Measurements from ENCODE around the gene VTN. TPM values are rescaled to one million over a fixed set of nuclear protein-coding genes. Genes with fewer than 3 reads are reported as not detected.

The VTN gene
- total RNA-seq, 1 donor from 2014 or later: 128 TPM

- Mint-ChIP-seq H3K4me1 (ENCODE audit: low read depth) (peaks cover 24% of the 10 kb centered on the region), H3K36me3 (ENCODE audit: insufficient read depth) (no peaks in the 10 kb centered on the region), H3K27ac (peak overlapping the region; percentile 100), H3K4me3 (ENCODE audit: low read depth) (peak overlapping the region; percentile 95), H3K27me3 (no peaks in the 10 kb centered on the region), H3K9me3 (ENCODE audit: low read depth) (no peaks in the 10 kb centered on the region)
- DNase-seq (ENCODE audit: low spot score, unreplicated experiment): peak; percentile 37
- TF ChIP-seq, protein P1, sequence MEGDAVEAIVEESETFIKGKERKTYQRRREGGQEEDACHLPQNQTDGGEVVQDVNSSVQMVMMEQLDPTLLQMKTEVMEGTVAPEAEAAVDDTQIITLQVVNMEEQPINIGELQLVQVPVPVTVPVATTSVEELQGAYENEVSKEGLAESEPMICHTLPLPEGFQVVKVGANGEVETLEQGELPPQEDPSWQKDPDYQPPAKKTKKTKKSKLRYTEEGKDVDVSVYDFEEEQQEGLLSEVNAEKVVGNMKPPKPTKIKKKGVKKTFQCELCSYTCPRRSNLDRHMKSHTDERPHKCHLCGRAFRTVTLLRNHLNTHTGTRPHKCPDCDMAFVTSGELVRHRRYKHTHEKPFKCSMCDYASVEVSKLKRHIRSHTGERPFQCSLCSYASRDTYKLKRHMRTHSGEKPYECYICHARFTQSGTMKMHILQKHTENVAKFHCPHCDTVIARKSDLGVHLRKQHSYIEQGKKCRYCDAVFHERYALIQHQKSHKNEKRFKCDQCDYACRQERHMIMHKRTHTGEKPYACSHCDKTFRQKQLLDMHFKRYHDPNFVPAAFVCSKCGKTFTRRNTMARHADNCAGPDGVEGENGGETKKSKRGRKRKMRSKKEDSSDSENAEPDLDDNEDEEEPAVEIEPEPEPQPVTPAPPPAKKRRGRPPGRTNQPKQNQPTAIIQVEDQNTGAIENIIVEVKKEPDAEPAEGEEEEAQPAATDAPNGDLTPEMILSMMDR (IDR thresholded peaks at IDR 0.05; ENCODE audit: unreplicated experiment): no peak
These were observed 33.9 kb downstream of the VTN start for GRCh38 chr17:28335959-28336871.

GRCh38 chr17:28335201-28335958 lies 34.7 kb downstream of the VTN start, which contains the start of the genes IFT20 and TNFAIP1:
Gene IFT20, minus strand, starts transcription at chr17:28335472. Its CDS starts 3,487 bp downstream, at chr17:28331985.
Gene TNFAIP1, plus strand, starts transcription at chr17:28335761. Its CDS starts 3,761 bp downstream, at chr17:28339522.
- no peaks in the 10 kb centered on the region for H3K27me3 Mint-ChIP-seq
- no peaks in the 10 kb centered on the region for H3K36me3 Mint-ChIP-seq (ENCODE audit: insufficient read depth)
- H3K27ac Mint-ChIP-seq: peak within 1 kb of the TSS; percentile 100
- peak; percentile 98 for DNase-seq (ENCODE audit: low spot score, unreplicated experiment)
- H3K9me3 Mint-ChIP-seq (ENCODE audit: low read depth): no peaks in the 10 kb centered on the region
- TF ChIP-seq, protein P1 (IDR thresholded peaks at IDR 0.05; ENCODE audit: unreplicated experiment): no peak
- H3K4me1 Mint-ChIP-seq (ENCODE audit: low read depth): peaks cover 24% of the 10 kb centered on the region
- H3K4me3 Mint-ChIP-seq (ENCODE audit: low read depth): peak within 1 kb of the TSS; percentile 95

DNA sequence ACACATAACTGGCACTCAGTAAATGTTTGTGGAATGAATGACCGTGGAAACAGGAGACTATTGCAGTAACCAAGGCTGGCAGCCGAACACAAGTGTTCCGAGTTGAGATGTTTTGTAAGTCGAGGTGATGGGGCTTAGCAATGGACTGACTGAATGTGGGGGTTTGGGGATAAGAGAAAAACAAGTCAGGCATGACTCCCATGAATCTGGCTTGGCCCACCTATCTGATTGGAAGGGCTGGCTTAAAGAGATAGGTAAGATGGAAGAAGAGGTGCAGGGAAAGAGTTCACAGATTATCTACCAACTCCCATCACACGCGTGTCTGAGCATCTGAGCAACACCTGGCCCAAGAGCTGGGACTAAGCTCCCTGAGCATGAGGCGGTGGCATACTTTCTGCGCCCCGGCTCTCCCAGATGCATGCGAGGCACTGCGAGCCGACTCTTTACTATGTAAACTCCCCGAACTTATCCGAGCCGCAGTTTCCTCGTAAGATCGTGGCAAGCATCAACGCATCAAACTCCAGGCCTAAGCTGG lies 35.4 kb downstream of the VTN start:
- TF ChIP-seq, protein P1 (IDR thresholded peaks at IDR 0.05; ENCODE audit: unreplicated experiment): no peak
- peak overlapping the region; percentile 95 for H3K4me3 Mint-ChIP-seq (ENCODE audit: low read depth)
- no peaks in the 10 kb centered on the region for H3K27me3 Mint-ChIP-seq
- peak overlapping the region; percentile 100 for H3K27ac Mint-ChIP-seq
- H3K4me1 Mint-ChIP-seq (ENCODE audit: low read depth): peaks cover 24% of the 10 kb centered on the region
- no peaks in the 10 kb centered on the region for H3K36me3 Mint-ChIP-seq (ENCODE audit: insufficient read depth)
- DNase-seq (ENCODE audit: low spot score, unreplicated experiment): no peak
- H3K9me3 Mint-ChIP-seq (ENCODE audit: low read depth): no peaks in the 10 kb centered on the region

DNA sequence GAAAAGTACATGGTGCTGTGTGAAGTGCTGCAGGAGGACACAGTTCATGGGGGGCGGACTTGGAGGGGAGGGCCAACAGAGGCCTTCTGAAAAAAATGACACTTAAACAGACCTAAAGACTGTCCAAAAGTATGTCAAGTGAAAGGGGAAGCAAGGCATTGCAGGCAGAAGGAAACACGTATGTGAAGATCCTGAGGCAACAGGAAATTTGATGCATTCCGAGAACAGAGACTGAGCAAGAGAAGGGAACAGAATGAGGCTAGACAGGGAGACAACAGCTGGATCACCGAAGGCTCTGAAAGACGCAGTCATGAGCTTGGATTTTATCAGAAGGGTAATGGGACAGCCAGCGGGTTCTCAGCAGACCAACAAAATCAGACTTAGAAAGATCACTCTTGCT lies 35.9 kb downstream of the VTN start:
- H3K36me3 Mint-ChIP-seq (ENCODE audit: insufficient read depth): no peaks in the 10 kb centered on the region
- peaks cover 24% of the 10 kb centered on the region for H3K4me1 Mint-ChIP-seq (ENCODE audit: low read depth)
- no peaks in the 10 kb centered on the region for H3K9me3 Mint-ChIP-seq (ENCODE audit: low read depth)
- TF ChIP-seq, protein P1 (IDR thresholded peaks at IDR 0.05; ENCODE audit: unreplicated experiment): no peak
- peak overlapping the region; percentile 95 for H3K4me3 Mint-ChIP-seq (ENCODE audit: low read depth)
- no peak for DNase-seq (ENCODE audit: low spot score, unreplicated experiment)
- no peaks in the 10 kb centered on the region for H3K27me3 Mint-ChIP-seq
- peak overlapping the region; percentile 100 for H3K27ac Mint-ChIP-seq
